Aorta (tissue), 5 donors: Measurements from ENCODE around the gene CDC34. TPM values are rescaled to one million over a fixed set of nuclear protein-coding genes. Genes with fewer than 3 reads are reported as not detected.

Experiments used
- ATAC-seq: fragments of 200-7000 bp; cut with Tn5 transposase; one replicate; pipeline ENCODE4 v1.9.1; 2022; ENCODE audit warnings: moderate library complexity; ENCODE audit not compliant: low FRiP score
- DNase-seq, 2 donors: peaks; one replicate each; pipeline ENCODE4 v3.0.0-alpha.2; 2020
- H3K27ac ChIP-seq, 2 donors: one replicate each; pipeline ENCODE4 v1.5.1; 2013; ENCODE audit warnings: low read length in 2 of 2, mild to moderate bottlenecking in 2 of 2, moderate library complexity in 2 of 2, control low read depth in 1 of 2, inconsistent platforms in 1 of 2, low read depth in 1 of 2
- H3K27me3 ChIP-seq, 2 donors: one replicate each; pipeline ENCODE4 v1.6.1; 2013; ENCODE audit warnings: control low read depth in 1 of 2, low read length in 1 of 2, mild to moderate bottlenecking in 1 of 2, moderate library complexity in 1 of 2; ENCODE audit not compliant: insufficient read depth in 2 of 2, control insufficient read depth in 1 of 2
- H3K36me3 ChIP-seq, 2 donors: one replicate each; pipeline ENCODE4 v1.6.1; 2013; ENCODE audit warnings: control low read depth in 1 of 2, low read length in 1 of 2, mild to moderate bottlenecking in 1 of 2; ENCODE audit not compliant: insufficient read depth in 2 of 2, control insufficient read depth in 1 of 2
- H3K4me1 ChIP-seq, 2 donors: one replicate each; pipeline ENCODE4 v1.6.1; 2013; ENCODE audit warnings: low read length in 2 of 2, control low read depth in 1 of 2, mild to moderate bottlenecking in 1 of 2, moderate library complexity in 1 of 2; ENCODE audit not compliant: insufficient read depth in 2 of 2, control insufficient read depth in 1 of 2
- H3K4me3 ChIP-seq, 2 donors: one replicate each; pipeline ENCODE4 v1.5.1; 2013; ENCODE audit warnings: low read length in 2 of 2, control low read depth in 1 of 2, mild to moderate bottlenecking in 1 of 2
- H3K9me3 ChIP-seq: one replicate; pipeline ENCODE4 v1.6.1; 2013; ENCODE audit warnings: mild to moderate bottlenecking, low read length; ENCODE audit not compliant: control insufficient read depth
- WGBS, 2 donors: extraction: QIAGEN DNeasy Blood & Tissue Kit; methylation state at CpG; one replicate each; pipeline ENCODE4 v1.1.7; 2013; 5-methylcytosine and 5-hydroxymethylcytosine counted together
- intact Hi-C, 2 donors: fragments of 100-400 bp; cut with DNase I; formaldehyde crosslinking; loops; one replicate each; pipeline versions ENCODE4 v1.14.2 to v1.15.0; 2022
- polyA plus RNA-seq, 2 donors: library from polyadenylated mRNA; stranded (reverse); fragments of 200-250 nt; gene quantifications; one replicate each; pipeline ENCODE4 v1.2.3, GENCODE V29; 2013
- total RNA-seq, 2 donors: library from RNA; stranded (reverse); fragmentation: NEBNext Ultra II Directional; extraction: Animal tissue kit (Norgen Biotek cat#: 25700); gene quantifications; one replicate each; pipeline ENCODE4 v1.2.1, GENCODE V29; 2021
- donor health status: healthy with polysubstance abuse.
- donor health status: Bipolar disorder and iron deficiency.
- donor health status: DM: no; HTN: no; CAD: no.
- donor health status: DM: no; HTN: no; CAD: no.
- donor health status: DM: yes; HTN: yes; CAD: no.

CDC34 gene
- total and polyA plus RNA-seq, 4 donors, result 27.5 to 79.1 (median 43.0) TPM

- WGBS, 2 donors, result 43 to 44% methylated on average over 13 of the region's 13 CpGs
- intact Hi-C loops, result no loop called here
- no peak for DNase-seq
- H3K4me1 ChIP-seq, result no peaks in the 10 kb centered on the region
- no peak for ATAC-seq
- H3K9me3 ChIP-seq, result no peaks in the 10 kb centered on the region
- no peak overlapping the region for H3K4me3 ChIP-seq
- H3K36me3 ChIP-seq, result no peaks in the 10 kb centered on the region
- no peaks in the 10 kb centered on the region for H3K27me3 ChIP-seq
- no peak overlapping the region for H3K27ac ChIP-seq
Measured at GRCh38 chr19:525857-526419, 5.6 kb upstream of the CDC34 start.

GRCh38 chr19:530134-531008, 1.2 kb upstream of the CDC34 start:
- Histone ChIP-seq H3K4me3 (peak overlapping the region; percentile 85 to 89), H3K4me1 (peaks cover 0 to 6% of the 10 kb centered on the region in 2 donors), H3K36me3 (no peaks in the 10 kb centered on the region), H3K27ac (no peak overlapping the region), H3K27me3 (no peaks in the 10 kb centered on the region), H3K9me3 (no peaks in the 10 kb centered on the region)
- 67 to 69% methylated on average over 33 to 38 of the region's 38 CpGs for WGBS, 2 donors
- no peak for DNase-seq
- intact Hi-C loops, result no loop called here
- ATAC-seq, result no peak

- ATAC-seq (peak; percentile 88), DNase-seq (peak; percentile 87 to 94)
- Histone ChIP-seq H3K27ac (peak overlapping the region; percentile 24 to 53), H3K4me3 (peak overlapping the region; percentile 85 to 89), H3K27me3 (no peaks in the 10 kb centered on the region), H3K4me1 (peaks cover 0 to 6% of the 10 kb centered on the region in 2 donors), H3K9me3 (no peaks in the 10 kb centered on the region), H3K36me3 (peaks cover 0 to 1% of the 10 kb centered on the region in 2 donors)
- 0 to 1% methylated on average over 66 to 103 of the region's 103 CpGs for WGBS, 2 donors
- intact Hi-C loops, result no loop called here
Measured at GRCh38 chr19:531009-531752, 379 bp upstream of the CDC34 start.

- intact Hi-C loops, result no loop called here
Measured at GRCh38 chr19:532561-533363, 1.2 kb downstream of the CDC34 start.

GRCh38 chr19:533364-534058, 2.0 kb downstream of the CDC34 start:
- DNase-seq (no peak), ATAC-seq (no peak)
- peaks cover 0 to 6% of the 10 kb centered on the region in 2 donors for H3K4me1 ChIP-seq
- peak overlapping the region; percentile 6 to 44 for H3K27ac ChIP-seq
- no peaks in the 10 kb centered on the region for H3K9me3 ChIP-seq
- H3K27me3 ChIP-seq, result no peaks in the 10 kb centered on the region
- peak overlapping the region in 1 of 2 donors; percentile 74 for H3K4me3 ChIP-seq
- peaks cover 0 to 12% of the 10 kb centered on the region in 2 donors for H3K36me3 ChIP-seq
- intact Hi-C loops, result no loop called here
- WGBS, 2 donors, result 13 to 20% methylated on average over 24 to 25 of the region's 25 CpGs

More at GRCh38 chr19:532561-533363, 1.2 kb downstream of the CDC34 start:
- H3K9me3 ChIP-seq, result no peaks in the 10 kb centered on the region
- H3K4me3 ChIP-seq, result peak overlapping the region; percentile 62 to 74
- no peaks in the 10 kb centered on the region for H3K27me3 ChIP-seq
- 0 to 1% methylated on average over 42 to 47 of the region's 47 CpGs for WGBS, 2 donors
- peaks cover 0 to 10% of the 10 kb centered on the region in 2 donors for H3K36me3 ChIP-seq
- DNase-seq (peak; percentile 77 to 93), ATAC-seq (peak; percentile 63)
- peak overlapping the region; percentile 6 to 53 for H3K27ac ChIP-seq
- H3K4me1 ChIP-seq, result peaks cover 0 to 6% of the 10 kb centered on the region in 2 donors

GRCh38 chr19:534088-534487, 2.5 kb downstream of the CDC34 start:
- DNase-seq (no peak), ATAC-seq (no peak)
- Histone ChIP-seq H3K27ac (no peak overlapping the region), H3K4me3 (no peak overlapping the region), H3K9me3 (no peaks in the 10 kb centered on the region), H3K36me3 (peaks cover 0 to 14% of the 10 kb centered on the region in 2 donors), H3K4me1 (peaks cover 0 to 6% of the 10 kb centered on the region in 2 donors), H3K27me3 (no peaks in the 10 kb centered on the region)
- WGBS, 2 donors, result 80 to 81% methylated on average over 14 of the region's 14 CpGs
- intact Hi-C loops, result no loop called here

GRCh38 chr19:535017-535835, 3.7 kb downstream of the CDC34 start:
- DNase-seq (peak in 1 of 2 donors; percentile 43), ATAC-seq (no peak)
- WGBS, 2 donors, result 68% methylated on average over 15 to 16 of the region's 16 CpGs
- peaks cover 0 to 19% of the 10 kb centered on the region in 2 donors for H3K36me3 ChIP-seq
- no peak overlapping the region for H3K27ac ChIP-seq
- no peak overlapping the region for H3K4me3 ChIP-seq
- H3K9me3 ChIP-seq, result no peaks in the 10 kb centered on the region
- peaks cover 0 to 6% of the 10 kb centered on the region in 2 donors for H3K4me1 ChIP-seq
- intact Hi-C loops, result no loop called here
- H3K27me3 ChIP-seq, result no peaks in the 10 kb centered on the region
